Common myeloid progenitor, CD34-positive (primary cell): ENCODE data around the gene CNTN2.

ENCODE experiments used
- CTCF ChIA-PET: fragments of 350-600 bp; sonication (Branson Sonifier 250); formaldehyde crosslinking; loops from one replicate; lab custom pipeline; 2021; ENCODE audit warnings: antibody characterized with exemption; lab: Charles Lee
- POLR2A ChIA-PET: fragments of 350-600 bp; sonication (Branson Sonifier 250); formaldehyde crosslinking; loops from one replicate; lab custom pipeline; 2021; ENCODE audit warnings: antibody characterized with exemption; lab: Charles Lee
- DNase-seq, 3 donors: peaks; one replicate each; pipeline versions ENCODE4 v3.0.0 to v3.0.0-alpha.2; 2013
- H3K27ac ChIP-seq, 2 experiments: 1 replicate in 1 of 2; 2 replicates in 1 of 2; pipeline ENCODE4 v1.7.0; 2013; ENCODE audit warnings: inconsistent platforms in 2 of 2, low read length in 2 of 2, mild to moderate bottlenecking in 2 of 2, low read depth in 1 of 2, moderate library complexity in 1 of 2; ENCODE audit not compliant: severe bottlenecking in 2 of 2, insufficient read depth in 1 of 2, poor library complexity in 1 of 2
- H3K27me3 ChIP-seq, 5 experiments: replicated peaks in 2 of 5; 1 replicate in 3 of 5; 2 replicates in 2 of 5; pipeline versions ENCODE4 v1.6.1 to v1.7.0; 2013; ENCODE audit warnings: low read length in 4 of 5, mild to moderate bottlenecking in 2 of 5, moderate library complexity in 2 of 5, inconsistent platforms in 1 of 5; ENCODE audit not compliant: insufficient read depth in 5 of 5, control insufficient read depth in 4 of 5
- H3K36me3 ChIP-seq, 4 experiments: 1 replicate in 2 of 4; 2 replicates in 2 of 4; pipeline versions ENCODE4 v1.6.1 to v1.7.0; 2013; ENCODE audit warnings: low read length in 3 of 4, control low read depth in 1 of 4, mild to moderate bottlenecking in 1 of 4; ENCODE audit not compliant: control insufficient read depth in 4 of 4, insufficient read depth in 4 of 4
- H3K4me1 ChIP-seq, 4 experiments: 1 replicate in 3 of 4; 2 replicates in 1 of 4; pipeline versions ENCODE4 v1.6.1 to v1.7.1; 2013; ENCODE audit warnings: low read length in 3 of 4, mild to moderate bottlenecking in 3 of 4, control low read depth in 1 of 4, inconsistent platforms in 1 of 4, moderate library complexity in 1 of 4; ENCODE audit not compliant: control insufficient read depth in 4 of 4, insufficient read depth in 4 of 4; ENCODE audit errors: control extremely low read depth in 1 of 4
- H3K4me3 ChIP-seq, 7 experiments: 1 replicate in 4 of 7; 2 replicates in 3 of 7; pipeline versions ENCODE4 v1.5.1 to v1.7.0; 2013; ENCODE audit warnings: mild to moderate bottlenecking in 7 of 7, low read length in 6 of 7, moderate library complexity in 6 of 7, inconsistent platforms in 2 of 7, low read depth in 2 of 7, control low read depth in 1 of 7; ENCODE audit not compliant: insufficient read depth in 4 of 7, control insufficient read depth in 1 of 7; ENCODE audit errors: extremely low read depth in 1 of 7
- H3K9me3 ChIP-seq, 5 experiments: 1 replicate in 4 of 5; 2 replicates in 1 of 5; pipeline versions ENCODE4 v1.6.1 to v1.7.1; 2013; ENCODE audit warnings: low read length in 4 of 5, mild to moderate bottlenecking in 2 of 5, inconsistent platforms in 1 of 5, low read depth in 1 of 5, moderate library complexity in 1 of 5; ENCODE audit not compliant: control insufficient read depth in 4 of 5, insufficient read depth in 2 of 5; ENCODE audit errors: control extremely low read depth in 1 of 5
- WGBS: methylation state at CpG from one replicate; pipeline ENCODE4 v1.1.5; 2013; ENCODE audit not compliant: insufficient coverage; 5-methylcytosine and 5-hydroxymethylcytosine counted together

CNTN2 gene

DNA sequence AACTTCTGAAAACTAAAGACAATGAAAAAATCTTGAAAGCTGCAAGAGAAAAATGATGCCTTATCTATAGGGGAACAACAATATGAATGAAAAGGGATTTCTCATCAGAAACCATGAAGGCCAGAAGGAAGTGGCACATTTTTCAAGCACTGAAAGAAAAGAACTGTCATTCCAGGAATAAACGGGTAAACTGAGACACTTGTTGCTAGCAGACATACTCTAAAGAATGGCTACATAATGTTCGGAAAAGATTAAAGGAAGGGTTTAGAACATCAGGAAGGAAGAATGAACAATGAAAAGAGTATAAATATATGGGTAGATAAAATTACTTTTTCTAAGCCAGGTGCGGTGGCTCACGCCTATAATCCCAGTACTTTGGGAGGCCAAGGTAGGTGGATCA, 64.3 kb downstream of the CNTN2 start:
- Histone ChIP-seq H3K27me3 (no peaks in the 10 kb centered on the region), H3K4me1 (no peaks in the 10 kb centered on the region), H3K36me3 (peaks cover 5 to 53% (median 35%) of the 10 kb centered on the region in 4 experiments), H3K27ac (no peak overlapping the region), H3K9me3 (no peaks in the 10 kb centered on the region), H3K4me3 (no peak overlapping the region)
- CTCF ChIA-PET: interaction anchor here (1.2 kb wide), 1 partner anchor 15 kb away, joined by 4 read pairs; no protein-coding TSS in a partner anchor
- 97% methylated on average over 4 of the region's 4 CpGs for WGBS
- POLR2A ChIA-PET: no interaction called here
- DNase-seq: no peak

DNA sequence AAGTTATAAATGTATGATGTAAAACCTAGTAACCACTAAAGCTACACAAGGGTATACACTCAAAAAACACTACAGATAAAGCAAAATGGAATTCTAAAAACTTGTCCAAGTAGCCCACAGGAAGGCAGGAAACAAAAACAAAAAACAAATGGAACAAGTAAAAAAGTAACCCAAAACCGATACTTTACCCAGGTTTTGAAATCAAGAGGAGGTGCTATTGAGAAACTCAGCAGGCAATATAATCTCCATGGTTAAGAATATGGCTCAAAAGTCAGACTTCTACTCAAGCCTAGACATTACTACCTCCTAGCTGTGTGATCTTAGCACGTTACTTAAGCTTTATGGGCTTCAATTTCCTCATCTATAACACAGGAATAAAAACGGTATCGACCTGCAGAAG, 65.5 kb downstream of the CNTN2 start:
- WGBS: 100% methylated on average over 1 of the region's 4 CpGs
- ChIA-PET CTCF (interaction anchor here (1.2 to 2.6 kb wide), 4 partner anchors 11 to 46 kb away, joined by 4 to 9 read pairs (median 6); no protein-coding TSS in a partner anchor), POLR2A (interaction anchor here (2.3 kb wide), 1 partner anchor 13 kb away, joined by 6 read pairs; the partner anchor contains the start of gene RBBP5)
- H3K36me3 ChIP-seq: peaks cover 5 to 51% (median 31%) of the 10 kb centered on the region in 4 experiments
- no peaks in the 10 kb centered on the region for H3K9me3 ChIP-seq
- H3K4me1 ChIP-seq: no peaks in the 10 kb centered on the region
- no peak for DNase-seq
- H3K27ac ChIP-seq: no peak overlapping the region
- no peaks in the 10 kb centered on the region for H3K27me3 ChIP-seq
- H3K4me3 ChIP-seq: no peak overlapping the region

DNA sequence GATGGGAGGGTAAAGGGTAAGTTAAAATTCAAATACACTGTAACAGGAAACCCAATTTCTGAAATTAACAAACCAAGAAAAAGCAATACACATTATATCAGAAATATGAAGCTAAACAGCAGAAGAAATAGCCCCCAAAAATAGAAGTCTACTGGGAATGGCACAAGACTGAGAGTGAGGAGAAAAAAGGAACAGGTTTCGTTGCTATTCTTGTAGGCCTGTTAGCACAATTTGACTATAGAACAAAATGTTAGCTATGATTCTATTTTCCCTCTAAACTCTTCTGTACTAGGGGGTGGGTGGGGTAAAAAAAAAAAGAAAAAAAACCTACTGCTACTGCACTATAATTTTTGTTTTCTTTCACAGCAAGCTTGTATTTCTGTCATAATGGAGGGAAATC, 66.3 kb downstream of the CNTN2 start:
- no CpG with 5 or more reads among the region's 1 CpG for WGBS
- H3K4me3 ChIP-seq: no peak overlapping the region
- POLR2A ChIA-PET: interaction anchor here (0.7 to 2.3 kb wide), 2 partner anchors 11 to 12 kb away, joined by 5 to 6 read pairs; partner anchors contain the start of gene RBBP5
- no peaks in the 10 kb centered on the region for H3K9me3 ChIP-seq
- peak overlapping the region in 1 of 2 experiments; percentile 17 for H3K27ac ChIP-seq
- CTCF ChIA-PET: interaction anchor here (1.8 to 2.6 kb wide), 3 partner anchors 11 to 47 kb away, joined by 4 to 9 read pairs (median 8); no protein-coding TSS in a partner anchor
- no peak for DNase-seq
- H3K27me3 ChIP-seq: no peaks in the 10 kb centered on the region
- peaks cover 5 to 48% (median 30%) of the 10 kb centered on the region in 4 experiments for H3K36me3 ChIP-seq
- H3K4me1 ChIP-seq: no peaks in the 10 kb centered on the region

DNA sequence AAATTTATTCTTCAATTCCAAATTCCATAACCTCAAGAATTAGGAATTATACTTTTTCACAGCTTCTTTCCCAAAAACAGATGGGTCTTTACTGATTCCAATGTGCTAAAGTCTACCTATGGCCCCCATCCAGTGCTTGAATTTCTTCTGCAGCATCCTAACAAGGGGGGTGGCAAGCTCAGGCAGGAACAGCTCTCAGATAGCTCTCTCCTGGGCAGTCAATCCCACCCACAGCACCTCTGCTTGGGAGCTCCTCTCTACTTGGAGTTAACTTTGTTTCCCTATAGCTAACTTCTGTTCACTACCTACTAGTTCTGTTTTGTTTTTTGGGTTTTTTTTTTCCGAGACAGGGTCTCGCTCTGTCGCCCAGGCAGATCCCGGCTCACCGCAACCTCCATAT, 66.7 kb downstream of the CNTN2 start:
- WGBS: 85% methylated on average over 5 of the region's 5 CpGs
- Histone ChIP-seq H3K4me3 (no peak overlapping the region), H3K4me1 (no peaks in the 10 kb centered on the region), H3K9me3 (no peaks in the 10 kb centered on the region), H3K36me3 (peaks cover 6 to 48% (median 32%) of the 10 kb centered on the region in 4 experiments), H3K27ac (no peak overlapping the region), H3K27me3 (no peaks in the 10 kb centered on the region)
- DNase-seq: no peak
- CTCF ChIA-PET: interaction anchor here (0.7 to 2.6 kb wide), 4 partner anchors 10 to 48 kb away, joined by 3 to 9 read pairs (median 6); no protein-coding TSS in a partner anchor
- POLR2A ChIA-PET: interaction anchor here (0.7 to 2.3 kb wide), 2 partner anchors 10 to 12 kb away, joined by 5 to 6 read pairs; partner anchors contain the start of gene RBBP5

DNA sequence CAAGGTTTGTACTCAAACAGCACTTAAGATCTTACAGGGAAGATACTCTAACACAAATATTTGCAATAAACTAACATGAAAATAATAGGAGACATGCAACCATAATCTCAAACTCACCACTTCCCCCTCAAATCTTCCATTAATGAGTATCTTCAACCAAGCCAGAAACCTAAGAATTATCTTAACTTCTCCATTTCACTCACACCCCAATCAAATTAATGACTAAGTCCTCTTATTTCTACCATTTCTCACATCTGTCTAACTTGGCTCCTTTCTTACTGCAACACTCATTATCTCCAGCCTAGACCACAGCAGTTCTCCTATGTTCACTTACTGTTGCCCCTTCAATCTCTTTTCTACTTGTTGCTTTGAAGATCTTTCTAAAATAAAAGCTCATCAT, 68.3 kb downstream of the CNTN2 start:
- no peaks in the 10 kb centered on the region for H3K4me1 ChIP-seq
- H3K36me3 ChIP-seq: peaks cover 8 to 38% (median 28%) of the 10 kb centered on the region in 4 experiments
- ChIA-PET POLR2A (no interaction called here), CTCF (interaction anchor here (0.9 to 1.5 kb wide), 5 partner anchors 9 to 47 kb away, joined by 3 to 6 read pairs (median 3); no protein-coding TSS in a partner anchor)
- no peaks in the 10 kb centered on the region for H3K9me3 ChIP-seq
- DNase-seq: peak in 2 of 3 donors; percentile 23 to 48
- no peak overlapping the region for H3K4me3 ChIP-seq
- H3K27ac ChIP-seq: no peak overlapping the region
- H3K27me3 ChIP-seq: no peaks in the 10 kb centered on the region

DNA sequence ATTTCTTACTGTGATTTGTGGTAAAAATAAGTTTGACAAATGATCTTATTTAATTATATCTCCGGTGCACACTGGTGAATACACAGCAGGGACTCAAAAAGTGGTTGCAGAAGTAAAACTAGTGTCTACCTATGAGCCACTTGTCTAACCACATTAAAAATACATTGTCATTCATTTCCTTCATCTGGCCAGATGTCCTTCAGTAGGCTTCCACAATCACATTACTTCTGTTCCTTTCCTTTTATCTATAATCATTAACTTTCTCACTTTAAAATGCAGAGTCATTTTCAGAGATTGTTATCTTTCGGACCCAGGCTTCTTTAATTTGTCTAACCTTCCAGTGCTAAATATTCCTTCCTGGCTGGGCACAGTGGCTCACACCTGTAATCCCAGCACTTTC, 75.7 kb downstream of the CNTN2 start:
- no peak overlapping the region for H3K27ac ChIP-seq
- no peaks in the 10 kb centered on the region for H3K9me3 ChIP-seq
- CTCF ChIA-PET: interaction anchor here (1.0 to 1.6 kb wide), 2 partner anchors 28 to 133 kb away, joined by 3 to 4 read pairs; no protein-coding TSS in a partner anchor
- peak in 2 of 3 donors; percentile 70 to 81 for DNase-seq
- peaks cover 2 to 19% (median 8%) of the 10 kb centered on the region in 4 experiments for H3K36me3 ChIP-seq
- no peak overlapping the region for H3K4me3 ChIP-seq
- POLR2A ChIA-PET: no interaction called here
- 0% methylated on average over 2 of the region's 2 CpGs for WGBS
- peaks cover 10 to 42% (median 32%) of the 10 kb centered on the region in 4 experiments for H3K4me1 ChIP-seq
- no peaks in the 10 kb centered on the region for H3K27me3 ChIP-seq
